HG03354 (cell line): Measurements from ENCODE around the gene CDK14.
A peak's percentile ranks its signal among the peaks of the same experiment; 100 is the strongest.

ENCODE experiments used
- ATAC-seq: cut with Tn5 transposase; IDR thresholded peaks from one replicate; pipeline ENCODE4 v1.9.1; 2021; ENCODE audit warnings: mild to moderate bottlenecking; ENCODE audit not compliant: unreplicated experiment, poor library complexity, severe bottlenecking

Gene CDK14

GRCh38 chr7:91007371-91007770 lies 411.2 kb downstream of the CDK14 start:
- ATAC-seq: no peak

GRCh38 chr7:91013078-91013477 lies 417.0 kb downstream of the CDK14 start:
- ATAC-seq: no peak

DNA sequence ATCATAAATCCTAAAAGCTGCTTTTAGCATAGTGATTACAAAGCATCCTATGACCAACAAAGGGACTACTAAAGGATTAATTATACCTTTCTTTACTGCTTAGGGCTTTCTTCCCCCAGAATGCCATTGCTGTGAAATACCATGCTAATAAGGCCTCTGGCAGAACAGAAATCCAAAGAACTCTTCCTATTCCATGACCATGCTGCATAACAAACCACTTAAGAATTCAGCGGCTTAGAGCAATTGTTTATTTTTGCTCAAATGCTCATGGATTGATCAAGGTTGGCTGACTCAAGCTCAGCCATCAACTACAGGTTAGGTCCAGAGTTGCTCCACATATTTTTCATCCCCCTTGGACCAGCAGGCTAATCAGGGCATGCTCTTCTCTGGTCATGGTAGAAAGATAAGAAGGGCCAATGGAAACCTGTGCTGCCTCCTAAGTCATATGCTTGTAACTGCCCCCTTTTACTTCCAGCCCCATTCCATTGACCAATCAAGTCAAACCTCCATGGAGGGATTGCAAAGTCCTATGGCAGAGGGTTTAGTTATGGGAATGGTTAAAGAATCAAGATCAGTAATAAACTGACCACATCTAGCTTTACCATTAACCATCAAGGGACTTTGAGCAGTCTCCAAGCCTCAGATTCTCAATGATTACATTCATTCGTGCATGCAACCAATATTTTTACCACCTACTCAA lies 423.7 kb downstream of the CDK14 start:
- no peak for ATAC-seq

DNA sequence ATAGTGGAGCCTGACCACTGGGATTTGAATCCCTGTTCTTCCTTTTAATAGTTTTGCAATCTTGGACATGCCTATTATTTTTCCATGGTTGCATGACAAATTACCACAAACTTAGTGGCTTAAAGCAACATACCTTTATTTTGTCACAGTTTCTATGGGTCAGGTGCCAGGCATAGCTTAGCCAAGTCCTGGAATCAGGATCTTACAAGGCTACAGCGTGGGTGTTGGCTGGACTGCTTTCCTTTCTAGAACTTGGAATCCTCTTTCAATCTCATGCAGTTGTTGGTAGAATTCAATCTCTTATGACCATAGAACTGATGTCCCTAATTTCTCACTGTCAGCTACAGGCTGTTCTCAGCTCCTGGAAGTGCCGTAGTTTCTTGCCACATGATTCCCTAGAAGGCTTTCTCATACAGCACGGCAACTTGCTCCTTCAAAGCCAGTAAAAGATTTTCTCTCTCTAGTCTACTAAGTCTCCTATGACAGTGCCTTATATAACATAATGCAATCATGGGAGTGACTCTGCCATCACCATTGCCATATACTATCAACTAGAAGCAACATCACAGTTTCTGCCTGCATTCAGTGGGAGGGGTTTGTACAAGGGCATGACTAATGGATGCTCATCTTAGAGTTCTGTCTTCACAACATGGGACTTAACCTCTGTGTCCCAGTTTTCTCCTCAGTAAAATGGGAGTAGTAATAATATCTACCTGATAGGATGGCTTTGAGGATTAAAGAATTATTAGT lies 424.7 kb downstream of the CDK14 start:
- ATAC-seq: no peak

DNA sequence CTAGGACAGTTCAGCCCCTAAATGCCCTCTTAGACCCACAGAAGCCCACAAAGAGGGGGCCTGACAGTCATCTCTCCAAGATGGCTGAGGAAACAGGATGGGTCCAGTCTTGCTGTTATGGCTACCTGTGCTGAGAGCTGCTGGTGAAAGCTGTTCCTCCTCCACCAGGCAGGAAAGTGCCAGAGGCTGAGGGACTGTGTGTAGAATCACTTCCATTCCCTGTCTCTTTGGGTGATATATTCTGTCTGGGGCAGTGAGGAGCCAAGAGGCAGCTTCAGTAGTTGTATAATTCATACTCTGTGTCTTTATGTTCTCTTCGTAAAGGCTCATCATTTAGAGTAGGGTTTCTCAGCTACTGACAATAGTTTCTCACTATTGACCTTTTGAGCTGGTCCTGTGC lies 425.8 kb downstream of the CDK14 start:
- ATAC-seq: no peak

DNA sequence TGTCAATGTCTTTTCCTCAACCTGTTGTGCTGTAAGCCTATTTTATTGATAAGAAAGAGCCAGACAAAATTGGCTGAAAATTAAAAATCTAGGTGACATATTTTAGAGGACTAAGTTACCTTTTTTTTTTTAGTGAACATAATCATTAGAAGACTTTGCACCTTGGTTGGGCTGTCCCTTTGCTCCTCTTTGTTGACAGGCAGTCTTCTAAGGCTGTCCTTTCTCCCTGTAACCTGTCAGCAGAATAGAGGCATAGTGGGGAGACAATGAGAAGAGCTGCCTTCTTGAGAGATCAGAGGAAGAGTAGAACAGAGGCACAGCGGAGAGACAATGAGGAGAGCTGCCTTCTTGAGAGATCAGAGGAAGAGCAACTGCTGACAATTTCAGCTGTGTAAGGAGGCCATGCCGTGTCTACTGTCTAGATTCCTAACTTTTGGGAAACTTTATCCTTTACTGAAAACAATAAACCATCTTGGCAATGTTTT lies 429.8 kb downstream of the CDK14 start:
- ATAC-seq: no peak

DNA sequence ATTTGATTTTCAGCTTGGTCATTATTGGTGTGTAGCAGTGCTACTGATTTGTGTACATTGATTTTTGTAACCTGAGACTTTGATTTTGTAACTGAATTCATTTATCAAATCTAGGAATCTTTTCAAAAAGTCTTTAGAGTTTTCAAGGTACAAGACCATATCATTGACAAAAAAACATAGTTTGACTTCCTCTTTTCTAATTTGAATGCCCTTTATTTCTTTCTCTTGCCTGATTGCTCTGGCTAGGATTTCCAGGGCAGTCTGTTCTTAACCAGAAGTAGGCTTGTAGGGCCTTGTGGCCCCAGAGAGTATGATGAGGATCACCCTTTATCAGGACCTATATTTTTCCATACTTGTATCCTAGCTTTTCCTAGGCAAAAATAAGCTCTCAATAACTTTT lies 433.6 kb downstream of the CDK14 start:
- no peak for ATAC-seq

DNA sequence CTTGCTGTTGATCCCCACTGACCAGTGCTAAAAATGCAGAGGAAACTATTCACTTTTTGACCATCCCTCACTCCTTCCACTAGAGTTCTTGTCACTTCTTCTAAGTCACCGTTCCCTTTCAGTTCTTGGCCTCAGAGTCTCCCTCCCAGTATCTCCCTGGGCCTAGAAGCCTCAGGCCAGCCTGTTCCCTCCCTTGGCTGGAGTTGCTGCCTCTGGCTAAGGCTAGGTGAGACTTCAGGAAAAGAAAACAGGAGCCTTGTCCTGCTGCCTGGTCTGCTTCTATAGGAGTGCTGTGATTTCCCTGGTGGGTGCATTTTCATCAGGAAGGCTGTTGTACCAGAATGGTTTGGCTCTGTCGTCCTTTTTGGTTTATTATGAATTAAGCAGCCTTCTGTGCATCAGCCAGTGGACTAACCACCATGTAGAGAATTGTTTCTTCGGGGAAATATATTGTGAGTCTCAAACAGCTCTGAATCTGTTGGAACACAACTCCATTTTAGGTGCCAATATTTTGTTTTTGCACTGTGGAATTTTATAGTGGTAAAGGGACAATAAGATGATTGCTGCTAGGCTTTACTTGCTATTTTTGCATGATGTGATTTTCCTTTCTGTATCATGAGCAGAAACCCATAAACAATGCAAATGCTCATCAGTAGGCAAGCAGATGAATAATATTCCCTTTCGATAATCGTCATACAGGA lies 434.7 kb downstream of the CDK14 start:
- no peak for ATAC-seq

DNA sequence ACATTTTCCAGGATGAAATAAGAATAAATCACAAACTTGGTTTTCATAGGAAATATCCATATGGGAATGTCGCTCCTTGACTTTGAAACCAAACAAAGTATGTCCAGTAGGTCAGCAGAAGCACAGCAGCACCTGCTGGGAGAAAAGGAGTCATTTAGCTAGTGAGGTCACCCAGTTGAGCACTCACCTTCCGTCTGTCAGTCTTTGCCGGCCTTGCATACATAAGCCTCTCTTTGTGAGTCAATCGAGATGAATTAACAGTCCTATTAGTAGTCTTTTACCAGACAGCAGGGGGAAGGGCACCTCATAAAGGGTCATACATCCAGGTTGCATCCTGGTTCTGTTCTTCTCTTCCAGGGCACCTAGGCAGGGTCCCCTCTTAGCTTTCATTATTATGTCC lies 435.6 kb downstream of the CDK14 start:
- ATAC-seq: no peak

GRCh38 chr7:91033574-91033973 lies 437.5 kb downstream of the CDK14 start:
- ATAC-seq: no peak

DNA sequence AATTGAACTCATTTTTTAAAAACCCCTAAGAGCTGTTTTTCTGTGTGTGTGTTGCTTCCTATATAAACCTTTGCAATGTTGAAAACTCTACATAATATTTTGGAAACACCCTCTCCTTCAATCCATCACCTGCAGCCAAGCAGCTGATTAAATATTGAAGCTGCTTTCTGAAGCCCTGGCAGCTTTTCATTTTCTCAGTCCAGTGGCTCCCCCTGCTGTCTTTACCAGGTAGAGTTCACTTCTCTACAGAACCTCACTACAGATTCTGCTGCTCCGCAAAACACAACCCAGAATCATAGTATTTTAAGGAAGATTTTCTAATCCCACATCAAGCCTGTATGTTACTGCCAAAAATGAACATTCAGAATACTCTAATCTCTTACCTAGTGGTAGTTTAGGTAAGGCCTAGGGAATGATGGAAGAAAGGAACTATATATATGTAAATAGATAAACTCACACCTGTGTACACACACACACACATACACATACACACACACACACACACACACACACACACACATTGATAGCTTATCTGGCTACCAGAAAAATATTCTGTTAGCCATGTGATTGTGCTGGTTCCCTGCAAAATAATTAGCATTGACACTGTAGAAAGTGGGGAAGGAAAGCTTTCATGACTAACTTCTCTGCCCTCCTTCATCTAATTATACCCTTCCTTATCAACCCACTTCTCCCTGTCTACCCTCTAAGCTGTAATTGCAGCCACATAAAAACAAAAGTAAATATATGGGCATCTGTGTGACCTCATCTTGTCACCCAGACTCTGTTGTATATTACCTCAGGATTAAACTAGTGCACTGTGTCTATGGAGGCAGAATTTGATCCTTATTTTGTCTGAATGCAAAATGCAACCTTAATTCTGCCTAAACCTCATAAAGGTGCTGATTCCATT lies 438.6 kb downstream of the CDK14 start:
- peak; percentile 59 for ATAC-seq

DNA sequence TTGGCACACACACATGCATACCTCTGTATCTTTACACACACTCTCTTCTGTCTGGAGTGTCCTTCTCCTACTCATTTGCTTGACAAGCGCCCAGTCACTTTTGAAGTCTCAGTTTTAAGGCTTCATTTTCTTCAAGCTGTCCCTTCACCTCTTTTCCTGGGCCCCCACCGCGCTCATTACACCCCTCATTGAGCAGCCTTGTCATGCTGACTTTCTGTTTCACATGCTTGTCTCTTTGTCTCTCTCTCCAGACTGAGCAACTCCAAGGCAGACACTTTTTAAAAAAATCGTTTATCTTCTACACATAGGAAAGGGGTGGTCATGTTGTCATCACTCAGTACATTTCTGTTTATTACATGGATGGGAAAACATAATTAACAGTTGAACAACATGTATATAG lies 442.9 kb downstream of the CDK14 start:
- peak; percentile 66 for ATAC-seq

GRCh38 chr7:91041141-91041540 lies 445.0 kb downstream of the CDK14 start:
- ATAC-seq: no peak

DNA sequence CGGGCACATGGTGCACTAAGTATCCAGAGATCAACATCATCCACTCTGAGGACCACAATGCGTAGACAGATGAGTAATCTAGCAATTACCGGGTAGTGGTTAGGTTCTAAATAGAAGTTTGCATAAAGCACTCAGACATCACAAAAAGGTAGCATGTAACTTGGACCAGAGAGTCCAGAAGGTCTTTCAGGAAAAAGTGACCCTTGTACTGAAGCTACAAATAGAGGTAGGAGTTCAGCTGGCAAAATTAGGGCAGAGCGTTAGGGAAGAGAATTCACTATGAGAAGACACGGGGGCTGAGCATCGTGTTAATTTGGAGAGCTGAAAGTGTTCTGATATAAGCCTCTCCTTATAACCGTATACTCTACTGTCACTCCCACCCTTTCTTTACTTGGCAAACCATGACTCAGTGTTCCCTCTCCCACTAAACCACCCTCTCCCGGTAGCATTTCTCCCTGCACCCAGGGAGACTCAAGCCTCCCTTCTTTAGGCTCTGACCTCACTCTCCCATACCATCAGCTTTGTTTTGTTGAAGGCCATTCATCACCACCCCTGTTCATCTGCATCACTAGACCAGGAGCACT lies 445.9 kb downstream of the CDK14 start:
- ATAC-seq: no peak

GRCh38 chr7:91043186-91043585 lies 447.1 kb downstream of the CDK14 start:
- no peak for ATAC-seq

DNA sequence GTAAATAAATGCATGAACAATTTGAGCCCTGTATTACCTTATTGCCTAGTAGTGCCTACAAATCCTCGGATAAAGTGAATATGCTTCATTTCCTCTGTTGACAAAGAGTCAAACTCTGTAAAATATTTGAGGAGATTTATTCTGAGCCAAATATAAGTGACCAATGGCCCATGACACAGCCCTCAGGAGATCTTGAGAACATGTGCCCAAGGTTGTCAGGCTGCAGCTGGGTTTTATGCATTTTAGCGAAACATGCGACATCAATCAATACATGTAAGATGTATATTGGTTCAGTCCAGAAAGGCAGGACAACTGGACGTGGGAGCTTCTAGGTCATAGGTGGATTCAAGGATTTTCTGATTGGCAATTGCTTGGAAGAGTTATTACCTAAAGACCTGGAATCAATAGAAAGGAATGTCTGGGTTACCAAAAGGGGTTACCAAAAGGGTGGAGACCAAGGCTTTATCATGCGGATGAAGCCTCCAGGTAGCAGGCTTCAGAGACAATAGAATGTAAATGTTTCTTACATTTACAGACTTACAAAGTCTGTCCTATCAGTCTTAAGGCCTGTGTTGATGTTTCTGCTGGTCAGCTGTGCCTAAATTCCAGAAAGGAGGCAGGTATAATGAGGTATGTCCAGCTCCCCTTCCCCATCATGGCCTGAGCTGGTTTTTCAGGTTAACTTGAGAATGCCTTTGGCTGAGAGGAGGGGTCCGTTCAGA lies 448.0 kb downstream of the CDK14 start:
- no peak for ATAC-seq

DNA sequence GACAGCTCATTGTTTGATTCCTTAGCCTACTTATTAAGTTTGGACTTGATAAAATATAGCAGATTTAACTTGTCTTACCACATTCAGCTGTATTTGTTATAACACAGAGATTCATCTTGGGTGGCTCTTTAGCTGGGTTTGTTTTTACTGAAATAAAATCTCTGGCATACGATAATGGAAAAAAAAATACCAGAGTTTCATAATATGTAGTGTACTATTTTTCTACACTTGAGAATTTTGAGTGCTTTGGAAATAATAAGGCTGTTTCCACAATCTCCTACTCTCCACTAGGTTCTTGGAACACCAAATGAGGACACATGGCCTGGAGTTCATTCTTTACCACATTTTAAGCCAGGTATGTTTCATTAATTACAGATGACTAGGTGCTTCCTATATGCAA lies 449.5 kb downstream of the CDK14 start:
- no peak for ATAC-seq

DNA sequence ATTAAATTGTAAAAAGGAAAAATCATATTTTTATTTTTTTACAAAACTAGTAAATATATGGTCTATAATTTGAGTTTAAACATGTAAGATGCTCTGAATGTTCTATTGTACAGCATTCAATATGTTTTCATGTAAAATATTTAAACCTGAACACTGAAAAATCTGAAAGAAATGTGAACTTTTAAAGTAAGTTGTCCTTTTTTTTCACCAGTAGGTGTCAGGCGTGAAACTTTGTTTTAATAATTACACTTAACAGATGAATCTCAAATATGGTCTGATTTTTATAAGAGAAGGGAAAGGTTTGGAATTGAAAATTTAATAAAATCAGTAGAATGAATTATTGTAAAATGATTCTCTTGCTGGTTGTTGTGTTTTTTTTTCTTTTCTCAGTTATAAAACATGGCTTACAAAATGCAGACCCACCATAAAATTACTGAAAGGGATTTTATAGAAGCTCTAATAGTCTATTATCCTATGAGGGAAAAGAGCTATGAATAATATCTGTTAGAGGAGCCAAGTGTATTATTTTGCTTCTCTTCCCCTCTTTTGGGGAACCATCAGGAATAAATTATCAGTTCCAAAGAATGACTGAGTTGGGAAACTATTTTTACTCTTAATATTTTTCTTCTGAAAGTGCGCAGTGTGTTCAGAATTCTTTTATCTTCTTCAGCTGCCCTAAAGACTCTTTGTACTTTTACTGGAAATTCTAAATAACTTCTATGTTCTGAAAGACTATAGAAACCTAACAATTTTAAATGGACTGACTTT lies 450.4 kb downstream of the CDK14 start:
- no peak for ATAC-seq
